8988T (cell line): ENCODE results near the gene TMEM272.
"Not testable (repeated sequence)": the region's sequence is repeated elsewhere in the genome, so short reads cannot be mapped to it uniquely, and the experiment has no call there.

Source experiments
- DNase-seq: peaks from one replicate; pipeline ENCODE4 v3.0.0; 2011

Gene TMEM272

DNA sequence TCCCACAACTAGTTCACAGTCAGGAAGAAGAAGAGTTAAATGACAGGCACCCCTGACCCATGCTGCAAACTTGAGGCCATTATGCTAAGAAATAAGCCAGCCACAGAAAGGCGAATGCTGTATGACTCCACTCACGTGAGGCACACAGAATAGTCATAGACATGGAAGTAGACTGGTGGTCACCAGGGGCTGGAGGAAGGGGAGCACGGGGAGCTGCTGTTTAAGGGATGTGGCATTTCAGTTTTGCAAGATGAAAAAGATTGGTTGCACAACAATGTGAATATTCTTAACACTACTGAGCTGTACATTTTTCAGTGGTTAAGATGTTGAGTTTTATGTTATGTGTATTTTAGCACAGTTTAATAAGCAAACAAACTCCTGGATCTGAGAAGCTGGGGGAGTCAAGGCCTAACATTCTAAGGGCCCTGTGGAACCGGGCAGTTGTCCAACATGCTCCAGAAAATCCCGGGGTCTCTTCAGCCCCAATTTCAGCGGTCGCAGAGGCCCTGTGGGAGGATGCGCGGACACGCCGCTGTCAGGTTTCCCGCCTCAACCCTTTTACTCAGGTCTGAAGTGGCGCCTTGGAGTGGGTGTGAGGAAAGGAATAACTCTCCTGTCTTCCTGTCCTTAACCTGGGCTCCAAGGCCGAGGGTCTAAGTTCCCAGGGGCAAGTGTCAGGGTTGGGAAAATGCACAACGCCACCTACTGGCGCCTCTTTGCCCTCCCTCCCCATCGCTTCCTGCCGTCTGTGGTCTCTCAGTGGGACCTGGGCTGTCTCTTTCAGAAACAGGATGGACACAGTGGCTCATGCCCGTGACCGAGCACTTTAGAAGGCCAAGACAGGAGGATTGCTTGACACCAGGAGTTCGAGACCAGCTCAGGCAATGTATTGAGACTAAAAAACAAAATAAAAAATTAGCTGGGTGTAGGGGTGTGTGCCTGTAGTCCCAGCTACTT is 4.4 kb upstream of the TMEM272 start:
- DNase-seq = peak; percentile 56

DNA sequence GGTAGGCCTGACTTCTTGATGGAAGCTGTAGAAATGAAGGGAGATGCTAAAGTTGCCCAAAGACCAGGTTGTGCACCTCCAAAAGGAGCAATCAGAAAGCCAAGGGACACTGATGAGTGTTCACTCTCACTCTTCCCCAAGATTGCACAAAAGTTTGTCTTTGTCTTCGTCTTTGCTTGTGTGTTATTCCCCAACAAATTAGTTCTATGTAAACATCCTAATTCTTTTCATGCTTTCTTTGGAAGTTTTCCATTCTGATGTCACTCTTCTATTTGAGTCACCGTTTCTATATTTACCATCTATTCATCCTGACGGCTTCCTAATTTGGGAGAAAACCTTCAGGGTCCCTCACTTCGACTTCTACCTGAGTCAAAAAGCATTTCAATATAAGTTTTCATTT is 3.7 kb upstream of the TMEM272 start:
- DNase-seq = no peak

DNA sequence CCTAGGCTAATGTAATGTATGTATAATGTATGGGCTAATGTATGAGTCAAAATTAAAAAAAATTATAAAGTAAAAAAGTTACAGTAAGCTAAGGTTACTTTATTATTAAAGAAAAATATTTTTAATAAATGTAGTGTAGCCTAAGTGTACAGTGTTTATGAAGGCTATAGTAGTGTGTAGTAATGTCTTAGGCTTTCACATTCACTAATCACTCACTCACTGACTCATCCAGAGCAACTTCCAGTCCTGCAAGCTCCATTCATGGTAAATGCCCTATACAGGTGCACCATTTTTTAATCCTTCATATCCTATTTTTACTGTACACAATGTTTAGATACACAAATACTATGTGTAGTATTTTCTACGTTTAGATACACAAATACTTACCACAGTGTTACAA is 1.8 kb upstream of the TMEM272 start:
- no peak for DNase-seq

DNA sequence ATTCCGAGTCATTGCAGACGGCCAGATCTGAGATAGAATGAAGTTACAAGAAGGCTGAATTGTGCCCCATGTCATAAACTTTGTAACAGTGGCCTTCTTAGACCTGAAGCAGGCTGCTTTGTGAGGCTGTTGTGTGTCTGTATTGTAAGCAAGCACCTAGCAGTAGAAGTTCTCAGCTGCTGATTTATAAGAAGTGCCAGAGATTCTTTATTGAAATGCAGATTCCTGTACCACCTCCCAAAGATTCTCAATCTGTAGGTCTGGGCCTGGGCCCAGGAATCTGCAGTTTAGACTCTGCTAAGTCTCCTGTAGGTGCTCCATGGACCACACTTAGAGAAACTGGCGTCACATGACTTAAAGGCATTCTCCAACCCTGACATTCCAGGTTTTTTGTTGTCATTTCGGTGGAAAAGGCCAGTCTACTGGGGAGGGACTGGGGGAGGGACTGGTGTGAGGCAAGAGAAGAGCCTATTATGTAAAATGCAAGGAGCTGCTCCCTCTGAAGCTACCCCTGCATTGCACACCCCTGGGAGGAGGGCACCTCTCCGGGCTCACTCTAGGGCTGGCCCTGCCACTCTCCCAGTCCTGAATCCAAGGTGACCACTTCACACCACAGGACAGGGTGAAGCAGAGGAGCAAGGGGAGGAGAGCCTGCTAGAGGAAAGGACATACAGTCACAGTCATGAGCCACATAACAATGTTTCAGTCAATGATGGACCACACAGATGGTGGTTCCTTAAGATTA is 769 bp upstream of the TMEM272 start:
- DNase-seq = no peak

DNA sequence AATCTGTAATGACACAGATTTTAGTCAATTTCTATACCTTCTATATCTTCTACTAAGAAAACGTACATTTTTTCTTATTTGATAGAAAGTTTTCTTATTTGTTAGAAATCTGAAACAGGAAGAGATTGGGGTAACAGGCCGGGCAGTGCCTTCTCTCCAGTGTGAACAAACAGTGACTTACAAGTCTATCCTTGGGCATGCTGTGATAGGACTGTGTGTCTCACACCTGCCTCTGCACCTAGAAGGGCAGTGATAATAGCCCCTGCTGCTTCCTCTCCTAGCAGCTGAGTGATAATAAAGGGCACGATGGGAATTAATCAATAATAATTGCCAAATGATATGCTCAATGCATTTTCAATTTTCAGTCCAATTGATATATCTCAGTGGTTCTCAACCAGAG is 1.4 kb downstream of the TMEM272 start:
- DNase-seq = no peak

DNA sequence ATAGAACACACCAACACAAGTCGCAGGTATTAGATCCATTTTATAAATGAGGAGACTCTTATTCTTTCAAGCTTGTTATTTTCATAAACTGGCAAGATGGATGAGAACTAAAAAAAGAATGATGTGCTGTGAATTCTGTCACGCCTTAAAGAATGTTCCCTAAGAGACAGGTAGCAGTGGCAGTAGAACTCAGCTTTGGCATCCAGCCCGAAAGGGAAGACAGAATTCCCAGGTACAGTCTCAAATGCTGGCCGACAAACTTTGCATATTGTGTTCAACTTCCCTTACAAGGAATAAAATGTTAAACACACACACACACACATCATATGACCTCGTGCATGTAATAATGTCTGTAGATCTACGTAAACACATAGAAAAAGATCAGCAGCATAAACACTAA is 3.2 kb downstream of the TMEM272 start:
- DNase-seq = no peak

DNA sequence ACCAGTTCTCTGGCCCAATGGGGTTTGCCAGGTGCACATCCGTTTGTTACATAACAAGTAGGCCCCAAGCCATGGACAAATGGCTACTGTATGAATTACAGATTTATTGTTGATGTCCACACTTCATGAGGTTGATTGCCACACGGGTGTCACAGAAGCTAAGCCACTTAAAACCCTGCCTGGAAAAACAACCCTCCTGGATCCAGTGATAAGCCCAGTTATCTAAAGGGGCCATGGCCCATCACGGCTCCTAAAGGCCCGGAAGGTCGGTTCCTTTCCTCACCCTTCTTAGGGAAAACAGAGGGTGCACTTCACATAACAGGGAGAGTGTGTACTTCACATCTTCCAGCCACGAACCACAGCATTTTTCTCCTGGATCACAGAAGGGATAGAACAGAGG is 4.1 kb downstream of the TMEM272 start:
- DNase-seq = no peak

DNA sequence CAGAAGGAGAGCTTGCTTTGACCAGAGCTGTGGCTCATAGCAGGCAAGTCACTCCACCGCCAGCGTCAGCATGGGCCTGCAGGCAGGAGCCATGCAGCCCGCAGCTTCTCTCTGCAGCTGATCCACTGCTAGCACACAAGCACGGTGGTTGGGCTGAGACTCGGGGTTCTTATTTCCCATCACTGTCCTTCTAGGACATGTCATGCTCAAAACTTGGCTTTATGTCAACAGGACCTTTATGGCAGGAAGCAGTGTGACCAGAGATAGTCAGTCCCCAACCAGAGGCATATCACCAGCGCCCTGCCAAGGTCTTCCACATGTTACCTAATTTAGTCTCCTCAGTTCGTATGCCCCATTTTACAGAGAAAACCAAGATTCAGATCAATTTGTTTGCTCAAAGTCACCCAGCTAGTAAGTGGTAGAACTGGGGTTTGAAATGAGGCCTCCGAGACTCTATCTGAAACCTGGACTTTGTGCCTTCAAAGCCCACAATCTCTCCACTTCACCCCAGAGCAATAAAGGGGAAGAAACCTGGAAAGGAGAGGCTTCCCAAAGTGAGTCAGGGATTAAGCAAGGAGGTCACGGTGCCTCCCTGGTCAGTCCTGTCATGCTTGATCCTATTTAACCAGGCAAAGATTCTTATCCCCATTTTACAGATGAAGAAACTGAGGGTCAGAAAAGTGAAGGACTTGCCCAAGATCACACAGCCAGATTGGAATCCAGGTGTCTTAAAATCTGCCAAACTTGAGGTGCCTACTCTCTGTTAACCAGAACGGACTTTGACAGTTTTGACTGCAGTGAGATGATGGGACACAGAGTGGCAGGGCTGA is 5.1 kb downstream of the TMEM272 start:
- no peak for DNase-seq

DNA sequence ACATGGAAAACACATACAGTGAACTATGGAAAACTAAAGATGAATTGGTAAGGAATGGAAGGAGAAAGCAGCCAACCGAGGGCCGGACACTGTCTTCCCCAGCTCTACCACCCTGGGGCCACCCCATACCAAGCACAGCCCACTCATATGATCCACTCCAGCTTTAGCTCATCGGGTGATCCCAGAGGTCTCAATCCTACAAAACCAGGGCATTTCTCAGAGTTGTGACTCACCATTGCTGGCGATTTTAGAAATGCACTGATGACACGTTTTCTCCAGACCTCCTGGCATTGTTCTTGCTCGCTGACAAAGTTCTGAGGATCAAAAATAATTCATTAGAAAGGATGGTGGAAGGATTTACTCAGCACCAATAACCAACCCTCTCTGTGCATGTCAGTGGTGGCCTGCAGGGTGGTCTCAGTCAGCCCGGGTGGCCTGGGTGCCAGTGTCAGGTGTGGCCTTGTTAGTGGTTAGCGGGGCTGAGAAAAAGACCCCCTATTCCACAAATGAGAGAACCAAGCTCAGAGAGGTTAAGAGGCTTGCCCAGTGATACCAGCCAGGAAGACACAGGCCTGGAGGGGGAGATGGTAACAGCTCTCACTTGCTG is 6.6 kb downstream of the TMEM272 start:
- no peak for DNase-seq

DNA sequence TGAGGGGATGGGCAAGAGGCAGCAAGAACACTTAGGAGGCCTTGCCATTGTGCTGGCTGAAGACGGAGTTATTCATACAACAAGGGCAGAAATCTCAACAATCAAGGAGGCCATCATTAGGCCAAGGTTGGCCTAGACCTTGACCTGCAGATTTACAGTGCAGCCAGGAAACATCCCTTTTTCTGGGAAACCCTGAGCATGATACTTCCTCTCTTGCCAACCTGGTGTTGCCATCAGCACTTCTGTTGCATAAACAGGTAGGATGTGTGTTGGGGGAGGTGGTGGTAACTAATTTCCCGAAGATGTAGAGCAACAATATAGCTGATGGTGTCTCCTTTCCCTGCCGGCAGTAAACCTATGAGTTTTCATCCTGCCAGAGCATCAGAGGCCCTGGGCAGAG is 8.0 kb downstream of the TMEM272 start:
- DNase-seq = no peak

DNA sequence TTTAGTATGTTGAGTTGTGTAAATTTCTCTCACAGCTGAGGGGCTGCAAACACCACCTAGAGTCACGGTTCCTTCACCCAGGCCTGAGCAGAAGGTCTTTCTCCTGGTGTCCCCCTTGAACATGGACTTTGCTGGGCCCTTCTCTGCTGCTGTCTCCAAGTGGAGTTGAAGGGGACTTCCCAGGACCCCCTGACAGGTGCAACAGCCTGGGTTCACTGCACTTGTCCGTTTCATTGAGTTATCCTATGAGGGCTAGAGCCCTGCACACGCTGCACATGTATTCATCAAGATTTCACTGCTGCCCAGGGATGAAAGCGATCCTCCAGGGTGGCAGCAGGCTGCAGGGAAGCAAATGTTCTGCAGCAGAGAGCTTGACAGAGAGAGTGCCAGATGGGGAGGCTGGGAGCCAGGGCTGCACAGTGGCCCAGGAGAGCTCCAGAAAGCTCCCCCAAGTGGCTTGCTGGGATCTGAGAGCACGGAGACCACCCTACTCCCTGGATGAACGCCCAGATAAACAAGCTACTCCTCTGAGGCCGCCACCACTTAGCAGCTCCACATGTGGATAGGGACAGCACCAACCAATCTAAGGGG is 10.3 kb downstream of the TMEM272 start:
- DNase-seq = no peak

DNA sequence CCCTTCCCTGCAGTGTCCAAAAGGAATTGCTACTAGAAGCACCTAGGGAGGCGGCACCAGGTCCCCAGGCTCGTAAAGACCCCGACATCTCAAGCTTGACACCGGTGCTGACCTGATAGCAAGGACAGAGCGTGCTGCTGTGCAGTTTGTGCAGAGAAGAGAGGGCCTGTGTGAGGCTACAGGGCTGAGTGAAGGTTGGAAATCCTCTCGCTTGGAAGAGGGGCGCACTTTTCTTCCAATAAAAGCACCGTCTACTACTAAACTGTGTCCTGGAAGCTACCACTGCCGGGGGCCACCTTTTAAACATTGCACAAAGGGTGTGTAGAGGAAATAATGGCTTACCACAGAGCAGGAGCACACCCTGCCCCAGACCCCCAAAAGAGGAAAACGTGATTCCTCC is 11.0 kb downstream of the TMEM272 start:
- no peak for DNase-seq

DNA sequence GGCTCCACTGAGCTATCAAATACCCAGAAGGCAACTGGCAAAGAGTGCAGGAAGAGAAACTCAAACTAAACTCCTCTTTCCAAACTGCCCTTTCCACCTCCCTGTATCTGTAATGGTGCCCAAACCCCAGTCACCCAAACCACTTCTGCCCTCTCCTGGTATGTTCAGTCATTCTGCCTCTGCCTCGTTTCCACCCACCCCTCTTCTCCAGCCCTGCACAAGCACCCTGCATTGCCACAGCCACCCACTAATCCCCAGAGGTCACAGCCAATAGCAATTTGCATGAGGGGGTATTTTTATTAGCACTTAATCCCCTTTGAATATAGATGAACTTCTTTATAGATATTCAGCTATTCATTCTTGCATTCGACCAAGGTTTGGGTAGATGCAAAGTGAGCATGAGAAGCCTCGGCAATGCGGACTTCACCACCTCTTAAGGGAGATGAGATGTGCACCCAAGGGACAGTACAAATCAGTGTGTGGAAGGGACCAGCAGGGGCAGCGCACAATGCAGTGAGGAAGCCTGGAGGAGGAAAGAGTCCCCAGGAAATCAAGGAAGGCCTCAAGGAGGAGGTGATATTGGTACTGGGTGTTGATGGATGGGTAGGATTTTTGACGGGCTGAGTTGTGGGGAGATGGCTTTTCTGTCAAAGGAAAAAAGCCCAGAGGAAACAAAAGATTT is 12.4 kb downstream of the TMEM272 start:
- peak; percentile 48 for DNase-seq

DNA sequence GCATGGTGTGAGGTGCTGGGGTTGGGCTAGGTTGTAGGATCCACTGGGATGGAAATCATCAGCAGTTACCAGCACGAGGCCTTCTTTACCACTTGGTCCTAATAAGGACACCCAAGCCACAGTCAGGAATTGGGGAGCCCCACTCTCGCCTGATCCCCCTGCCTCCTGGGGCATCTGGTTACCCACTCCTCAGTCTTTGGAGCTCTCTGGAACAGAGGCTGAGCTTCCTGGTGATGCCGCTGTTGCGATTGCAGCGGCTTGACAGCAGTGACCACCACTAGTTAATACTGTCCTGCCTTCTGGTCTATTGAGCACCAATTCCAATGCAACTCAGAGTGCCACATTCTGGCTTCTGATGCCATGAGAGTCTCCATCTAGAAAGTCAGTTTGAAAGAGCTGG is 13.5 kb downstream of the TMEM272 start:
- DNase-seq = no peak

DNA sequence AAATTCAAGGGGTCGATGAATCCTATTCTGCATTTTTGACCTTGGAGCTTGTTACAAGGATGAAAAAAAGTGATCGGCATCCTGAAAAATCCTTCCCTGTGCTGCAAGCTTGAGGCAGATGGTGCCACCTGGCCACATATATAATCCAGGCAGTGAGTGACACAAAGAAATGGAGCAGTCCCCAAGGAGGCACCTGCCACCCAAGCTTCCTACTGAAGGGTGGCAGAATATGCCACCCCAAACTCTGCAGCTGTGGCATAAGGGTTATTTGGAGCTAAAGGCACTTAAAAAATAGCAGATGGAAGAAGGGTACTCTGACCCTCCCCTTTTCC is 15.4 kb downstream of the TMEM272 start:
- no peak for DNase-seq

DNA sequence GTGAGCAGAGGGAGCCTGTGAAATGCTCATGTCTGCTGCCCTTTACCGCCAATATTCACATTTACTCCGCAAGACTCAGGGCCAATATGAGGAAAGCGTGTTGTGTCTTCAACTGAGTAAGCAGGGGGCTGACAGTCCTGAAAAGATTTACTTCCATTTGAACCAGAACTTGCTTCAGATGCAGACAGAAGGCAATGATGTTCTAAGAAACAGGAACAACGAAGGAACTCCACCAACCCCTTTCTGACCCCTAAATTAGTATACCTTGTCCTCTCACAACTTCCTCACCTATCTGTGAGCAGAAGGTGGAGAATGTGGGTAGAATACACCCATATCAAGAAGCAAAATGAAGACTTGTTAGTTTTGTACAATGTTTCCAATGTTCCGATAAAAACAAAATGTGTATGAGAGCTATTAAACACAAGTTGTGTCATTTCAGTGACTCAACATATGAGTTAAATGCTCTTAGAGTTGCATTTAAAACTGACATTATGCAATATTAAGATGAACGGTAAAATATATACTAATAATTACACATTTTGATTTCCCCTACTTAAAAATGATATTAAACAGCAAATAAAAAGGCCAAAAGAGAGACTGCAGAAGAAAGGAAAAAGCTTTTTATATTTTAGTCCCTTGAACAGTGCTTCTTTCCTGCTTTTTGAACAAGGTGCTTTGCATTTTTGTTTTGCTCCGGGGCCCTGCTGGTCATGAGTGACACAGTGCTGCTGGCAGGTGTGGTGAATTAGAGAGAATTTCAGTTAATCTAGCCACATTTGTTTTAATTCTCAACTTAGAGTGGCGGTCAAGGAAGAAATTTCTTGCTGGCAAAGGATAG is 16.0 kb downstream of the TMEM272 start:
- DNase-seq = no peak

DNA sequence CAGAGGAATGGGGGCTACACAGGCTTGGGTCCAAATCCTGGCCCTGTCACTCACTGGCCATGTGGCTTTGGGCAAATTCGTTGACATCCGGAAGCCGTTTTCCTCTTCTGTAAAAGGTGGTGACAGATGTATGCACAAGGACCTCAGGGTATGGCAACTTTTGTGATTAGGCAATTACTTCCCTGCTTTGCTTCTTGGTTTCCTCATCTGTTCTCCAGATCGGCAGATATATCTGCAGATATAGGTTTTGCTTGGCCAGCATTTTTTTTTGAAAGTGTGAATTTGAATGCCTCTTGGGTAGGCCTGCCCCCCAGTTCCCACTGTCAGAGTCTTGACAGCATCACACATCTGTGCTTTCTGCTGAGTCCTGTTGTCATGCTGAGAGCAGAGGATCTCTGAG is 17.7 kb downstream of the TMEM272 start:
- DNase-seq = no peak

DNA sequence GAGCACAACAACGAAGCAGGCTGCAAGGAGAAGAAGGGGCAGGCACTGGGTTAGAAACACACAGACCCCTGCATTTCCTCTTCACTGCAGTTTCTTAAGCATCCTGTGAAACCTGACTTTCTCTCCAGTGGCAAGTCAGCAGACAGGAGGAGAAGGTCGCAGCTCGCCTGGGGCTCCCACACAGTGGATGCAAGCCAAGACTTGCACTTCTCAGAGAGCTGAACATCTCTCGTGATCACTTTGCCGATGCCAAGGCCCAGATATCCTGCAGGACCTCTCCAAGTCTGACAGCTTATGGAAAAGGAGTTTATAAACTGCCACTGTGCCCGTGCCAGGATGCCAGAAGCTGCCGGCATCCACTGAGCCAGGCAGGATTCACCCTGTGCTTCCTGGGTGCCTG is 18.4 kb downstream of the TMEM272 start:
- no peak for DNase-seq

DNA sequence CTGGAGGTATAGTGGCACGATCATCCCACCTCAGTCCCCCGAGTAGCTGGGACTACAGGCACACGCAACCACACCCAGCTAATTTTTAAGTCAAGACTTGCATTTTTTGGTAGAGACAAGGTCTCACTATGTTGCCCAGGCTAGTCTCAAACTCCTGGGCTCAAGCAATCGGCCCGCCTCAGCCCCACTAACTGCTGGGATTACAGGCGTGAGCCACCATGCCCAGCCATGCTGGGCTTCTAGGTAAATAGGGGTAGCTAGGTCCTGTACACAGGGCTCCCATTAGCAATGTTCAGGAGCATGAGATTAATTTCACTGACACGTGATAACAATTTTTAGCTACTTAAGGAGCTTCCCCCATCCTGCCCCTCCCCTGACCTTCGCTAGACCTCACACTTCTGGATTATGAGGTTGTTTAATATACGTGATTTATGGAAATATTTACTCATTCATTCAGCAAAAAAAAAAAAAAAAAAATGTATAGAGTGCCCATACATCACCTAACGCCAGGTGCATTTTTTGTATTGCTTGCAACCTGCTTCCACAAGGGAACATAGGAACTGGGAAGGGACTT is 19.2 kb downstream of the TMEM272 start:
- DNase-seq = no peak

DNA sequence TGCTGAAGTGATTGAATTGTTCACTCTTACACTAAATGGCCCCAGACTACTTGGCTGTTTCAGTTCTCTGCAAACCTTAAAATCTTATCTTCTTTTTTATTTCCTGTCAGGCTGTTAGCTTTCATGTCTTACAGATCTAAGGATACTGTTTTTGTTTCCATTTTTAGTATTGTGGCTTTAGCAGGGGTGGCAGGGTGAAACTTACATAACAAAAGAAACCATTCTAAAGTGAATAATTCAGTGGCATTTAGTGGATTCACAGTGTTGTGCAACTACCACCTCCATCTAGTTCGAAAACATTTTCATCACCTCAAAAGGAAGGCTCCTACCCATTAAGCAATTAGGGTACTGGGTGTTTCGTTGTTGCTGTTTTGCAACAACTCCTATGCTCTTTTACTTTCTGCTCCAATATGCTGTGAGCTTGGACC is 19.8 kb downstream of the TMEM272 start:
- DNase-seq = no peak

DNA sequence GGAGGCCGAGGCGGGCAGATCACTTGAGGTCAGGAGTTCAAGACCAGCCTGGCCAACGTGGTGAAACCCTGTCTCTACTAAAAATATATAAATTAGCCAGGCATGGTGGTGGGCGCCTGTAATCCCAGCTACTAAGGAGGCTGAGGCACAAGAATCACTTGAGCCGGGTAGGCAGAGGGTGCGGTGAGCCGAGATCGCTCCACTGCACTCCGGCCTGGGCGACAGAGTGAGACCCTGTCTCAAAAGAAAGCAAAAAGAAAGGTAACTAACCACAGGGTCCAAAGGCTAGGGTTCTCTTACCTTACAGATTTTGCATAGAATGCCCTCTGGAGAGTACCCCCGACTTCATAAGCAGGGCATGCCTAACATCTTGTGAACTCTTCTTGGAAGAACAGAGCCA is 20.3 kb downstream of the TMEM272 start:
- DNase-seq = not testable (repeated sequence)
